Measurements from ENCODE around the gene CCDC74B. TPM values are rescaled to one million over a fixed set of nuclear protein-coding genes. Genes with fewer than 3 reads are reported as not detected.
"Not testable (repeated sequence)": the region's sequence is repeated elsewhere in the genome, so short reads cannot be mapped to it uniquely, and the experiment has no call there.

CCDC74B gene
- total RNA-seq, 1 experiment from 2014 or later = 1.2 TPM

GRCh38 chr2:130141002-130141401, 3.9 kb downstream of the CCDC74B start:
- BruUV-seq (replicated peaks); intact Hi-C loops (cut with micrococcal nuclease; ENCODE audit: unreplicated experiment): not testable (repeated sequence)
- peak in 1 of 2 experiments; percentile 11 for DNase-seq

GRCh38 chr2:130140516-130140915, 4.4 kb downstream of the CCDC74B start:
- DNase-seq = peak in 1 of 2 experiments; percentile 17
- intact Hi-C loops (cut with micrococcal nuclease; ENCODE audit: unreplicated experiment); H3K27me3 ChIP-seq (replicated peaks; ENCODE audit: control insufficient read depth, insufficient read depth, low read length); CTCF ChIA-PET; BruUV-seq (replicated peaks); H3K36me3 Mint-ChIP-seq (ENCODE audit: insufficient read depth, unreplicated experiment); H3K9me3 Mint-ChIP-seq (ENCODE audit: unreplicated experiment); H3K36me3 ChIP-seq (ENCODE audit: control insufficient read depth, insufficient read depth, low read length); H3K4me3 Mint-ChIP-seq (ENCODE audit: unreplicated experiment); POLR2A ChIA-PET; H3K27ac Mint-ChIP-seq (ENCODE audit: unreplicated experiment); H3K4me1 Mint-ChIP-seq (ENCODE audit: low read depth, unreplicated experiment); H3K4me1 ChIP-seq; H3K4me3 ChIP-seq (ENCODE audit: low read depth, low read length); H3K9me3 ChIP-seq; H3K27me3 Mint-ChIP-seq (ENCODE audit: insufficient read depth, unreplicated experiment): not testable (repeated sequence)

More at GRCh38 chr2:130141002-130141401, 3.9 kb downstream of the CCDC74B start:
- H3K4me3 ChIP-seq (ENCODE audit: low read depth, low read length); POLR2A ChIA-PET; H3K4me1 ChIP-seq; H3K4me1 Mint-ChIP-seq (ENCODE audit: low read depth, unreplicated experiment); H3K27me3 ChIP-seq (replicated peaks; ENCODE audit: control insufficient read depth, insufficient read depth, low read length); H3K4me3 Mint-ChIP-seq (ENCODE audit: unreplicated experiment); H3K9me3 ChIP-seq; H3K9me3 Mint-ChIP-seq (ENCODE audit: unreplicated experiment); H3K36me3 ChIP-seq (ENCODE audit: control insufficient read depth, insufficient read depth, low read length); H3K36me3 Mint-ChIP-seq (ENCODE audit: insufficient read depth, unreplicated experiment); H3K27me3 Mint-ChIP-seq (ENCODE audit: insufficient read depth, unreplicated experiment); CTCF ChIA-PET; H3K27ac Mint-ChIP-seq (ENCODE audit: unreplicated experiment): not testable (repeated sequence)

DNA sequence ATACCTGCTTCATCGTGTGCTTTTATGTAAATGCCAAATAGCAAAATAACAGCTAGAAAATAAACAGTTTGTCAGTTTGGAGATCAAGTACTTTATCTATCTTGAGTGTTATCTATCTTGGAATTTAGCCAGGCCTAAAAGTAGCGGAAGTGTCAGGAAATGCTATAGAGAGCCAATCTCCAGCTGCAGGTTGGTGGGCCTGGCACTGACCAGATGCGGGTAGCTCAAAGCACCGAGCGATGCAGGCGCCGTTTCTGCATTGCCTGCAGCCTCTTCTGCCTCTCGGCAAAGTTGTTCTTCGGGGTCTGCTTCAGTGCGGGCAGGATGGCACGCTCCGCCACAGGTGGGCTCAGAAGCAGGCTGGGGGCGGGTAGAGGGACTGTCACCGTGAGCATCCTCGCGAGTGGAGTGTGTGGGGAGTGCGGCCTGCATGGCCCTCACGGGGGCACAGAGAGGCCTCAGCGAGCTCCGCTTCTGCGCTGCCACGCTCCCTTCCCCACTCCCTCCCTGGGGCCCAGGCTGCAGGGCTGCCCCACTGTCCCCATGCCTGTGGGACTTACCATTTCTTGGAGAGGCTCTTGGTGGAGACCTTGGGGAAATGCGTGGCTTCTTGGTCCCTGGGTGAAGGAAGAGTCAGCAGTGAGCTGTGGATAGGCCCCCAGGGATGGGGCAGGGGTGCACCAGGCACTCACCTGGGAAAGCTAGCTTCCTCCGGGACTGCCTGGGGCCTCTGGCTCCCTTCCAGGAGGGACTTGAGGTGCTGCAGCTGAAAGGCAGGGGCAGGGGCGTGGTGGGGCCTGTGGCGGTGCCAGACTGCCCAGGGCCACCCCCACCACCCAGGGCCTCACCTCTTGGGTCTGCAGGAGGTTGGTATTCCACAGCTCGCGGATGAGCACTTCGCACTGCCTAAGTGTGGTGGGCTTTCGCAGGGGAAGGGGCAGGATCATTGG, 5.3 kb downstream of the CCDC74B start:
- H3K27me3 Mint-ChIP-seq (ENCODE audit: insufficient read depth, unreplicated experiment); H3K36me3 ChIP-seq (ENCODE audit: control insufficient read depth, insufficient read depth, low read length); H3K4me3 ChIP-seq (ENCODE audit: low read depth, low read length); H3K4me1 ChIP-seq; H3K36me3 Mint-ChIP-seq (ENCODE audit: insufficient read depth, unreplicated experiment); H3K4me1 Mint-ChIP-seq (ENCODE audit: low read depth, unreplicated experiment); intact Hi-C loops (cut with micrococcal nuclease; ENCODE audit: unreplicated experiment); POLR2A ChIA-PET; H3K27ac Mint-ChIP-seq (ENCODE audit: unreplicated experiment); H3K27me3 ChIP-seq (replicated peaks; ENCODE audit: control insufficient read depth, insufficient read depth, low read length); H3K4me3 Mint-ChIP-seq (ENCODE audit: unreplicated experiment); CTCF ChIA-PET; H3K9me3 Mint-ChIP-seq (ENCODE audit: unreplicated experiment); H3K9me3 ChIP-seq; BruUV-seq (replicated peaks): not testable (repeated sequence)
- DNase-seq = peak in 1 of 2 experiments; percentile 14

DNA sequence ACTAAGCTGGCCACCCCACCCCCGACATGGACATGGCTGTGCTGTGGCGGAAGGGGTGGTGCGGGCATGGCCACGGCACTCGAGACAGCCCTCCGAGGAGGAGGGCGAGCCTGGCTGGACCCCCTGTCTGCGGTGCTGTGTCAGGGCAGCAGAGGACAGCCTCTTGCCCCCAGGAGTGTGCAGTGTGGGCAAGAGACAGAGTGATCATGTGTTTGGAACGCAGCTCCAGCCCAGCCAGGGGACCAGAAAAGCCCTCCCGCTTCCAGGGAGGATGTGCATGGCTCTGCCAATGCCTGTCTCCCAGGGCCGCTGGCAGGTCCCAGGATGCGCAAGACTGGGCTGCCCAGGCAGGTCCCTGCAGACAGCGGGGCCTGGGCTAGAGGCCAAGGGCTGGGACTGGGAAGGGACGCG, 6.1 kb downstream of the CCDC74B start:
- CTCF ChIA-PET; BruUV-seq (replicated peaks); H3K9me3 Mint-ChIP-seq (ENCODE audit: unreplicated experiment); H3K4me1 Mint-ChIP-seq (ENCODE audit: low read depth, unreplicated experiment); intact Hi-C loops (cut with micrococcal nuclease; ENCODE audit: unreplicated experiment); H3K4me3 ChIP-seq (ENCODE audit: low read depth, low read length); H3K9me3 ChIP-seq; H3K4me3 Mint-ChIP-seq (ENCODE audit: unreplicated experiment); H3K36me3 ChIP-seq (ENCODE audit: control insufficient read depth, insufficient read depth, low read length); H3K4me1 ChIP-seq; POLR2A ChIA-PET; H3K27me3 ChIP-seq (replicated peaks; ENCODE audit: control insufficient read depth, insufficient read depth, low read length); H3K27ac Mint-ChIP-seq (ENCODE audit: unreplicated experiment); H3K27me3 Mint-ChIP-seq (ENCODE audit: insufficient read depth, unreplicated experiment); H3K36me3 Mint-ChIP-seq (ENCODE audit: insufficient read depth, unreplicated experiment): not testable (repeated sequence)
- peak in 1 of 2 experiments; percentile 14 for DNase-seq

DNA sequence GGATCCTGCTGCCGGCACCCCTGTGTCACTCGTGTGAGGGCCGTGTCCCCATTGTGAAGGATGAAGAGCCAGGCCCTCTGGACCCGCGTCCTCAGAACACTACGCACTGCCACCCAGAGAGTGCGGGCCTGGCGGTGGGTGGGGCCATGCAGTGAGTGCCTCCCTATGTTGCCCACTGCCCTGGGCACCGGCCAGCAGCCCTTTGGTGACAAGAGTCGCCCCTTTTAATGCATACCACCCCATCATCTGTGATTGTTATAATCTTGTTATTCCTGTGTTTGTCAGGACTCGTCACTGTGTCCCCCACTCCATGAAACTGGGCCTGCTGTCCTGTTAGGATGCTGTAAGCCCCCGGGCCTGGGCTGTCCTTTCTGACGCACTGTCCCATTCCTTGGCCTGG, 6.6 kb downstream of the CCDC74B start:
- H3K9me3 ChIP-seq; H3K4me1 Mint-ChIP-seq (ENCODE audit: low read depth, unreplicated experiment); H3K27me3 Mint-ChIP-seq (ENCODE audit: insufficient read depth, unreplicated experiment); H3K36me3 Mint-ChIP-seq (ENCODE audit: insufficient read depth, unreplicated experiment); H3K4me1 ChIP-seq; H3K9me3 Mint-ChIP-seq (ENCODE audit: unreplicated experiment); H3K27ac Mint-ChIP-seq (ENCODE audit: unreplicated experiment); H3K4me3 Mint-ChIP-seq (ENCODE audit: unreplicated experiment); H3K27me3 ChIP-seq (replicated peaks; ENCODE audit: control insufficient read depth, insufficient read depth, low read length); CTCF ChIA-PET; intact Hi-C loops (cut with micrococcal nuclease; ENCODE audit: unreplicated experiment); H3K36me3 ChIP-seq (ENCODE audit: control insufficient read depth, insufficient read depth, low read length); POLR2A ChIA-PET; H3K4me3 ChIP-seq (ENCODE audit: low read depth, low read length); BruUV-seq (replicated peaks): not testable (repeated sequence)
- peak in 1 of 2 experiments; percentile 7 for DNase-seq

DNA sequence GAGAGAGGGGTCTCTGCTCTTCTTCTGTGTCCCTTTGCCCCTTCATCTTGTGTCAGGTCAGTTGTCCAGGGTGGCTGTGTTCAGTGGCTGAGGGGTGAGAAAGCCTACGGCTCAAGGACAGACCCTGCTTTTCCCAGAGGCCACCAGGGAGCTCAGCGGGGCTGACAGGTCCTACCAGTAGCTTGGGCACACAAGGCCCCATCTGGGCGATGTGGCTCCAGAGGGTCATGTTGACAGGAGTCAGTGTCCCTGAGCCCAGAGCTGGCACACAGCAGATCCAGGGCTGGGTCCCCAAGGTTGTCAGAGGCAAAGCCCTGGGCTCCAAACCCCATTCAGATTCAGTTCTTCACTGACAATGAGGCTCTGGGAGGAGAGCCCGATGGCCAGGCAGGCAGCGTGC, 7.8 kb downstream of the CCDC74B start:
- H3K9me3 ChIP-seq; BruUV-seq (replicated peaks); CTCF ChIA-PET; H3K4me1 ChIP-seq; H3K36me3 ChIP-seq (ENCODE audit: control insufficient read depth, insufficient read depth, low read length); H3K4me3 ChIP-seq (ENCODE audit: low read depth, low read length); POLR2A ChIA-PET; intact Hi-C loops (cut with micrococcal nuclease; ENCODE audit: unreplicated experiment); H3K4me1 Mint-ChIP-seq (ENCODE audit: low read depth, unreplicated experiment); H3K27me3 Mint-ChIP-seq (ENCODE audit: insufficient read depth, unreplicated experiment); H3K27ac Mint-ChIP-seq (ENCODE audit: unreplicated experiment); H3K27me3 ChIP-seq (replicated peaks; ENCODE audit: control insufficient read depth, insufficient read depth, low read length); H3K9me3 Mint-ChIP-seq (ENCODE audit: unreplicated experiment); H3K4me3 Mint-ChIP-seq (ENCODE audit: unreplicated experiment); H3K36me3 Mint-ChIP-seq (ENCODE audit: insufficient read depth, unreplicated experiment): not testable (repeated sequence)
- DNase-seq = peak in 1 of 2 experiments; percentile 30

DNA sequence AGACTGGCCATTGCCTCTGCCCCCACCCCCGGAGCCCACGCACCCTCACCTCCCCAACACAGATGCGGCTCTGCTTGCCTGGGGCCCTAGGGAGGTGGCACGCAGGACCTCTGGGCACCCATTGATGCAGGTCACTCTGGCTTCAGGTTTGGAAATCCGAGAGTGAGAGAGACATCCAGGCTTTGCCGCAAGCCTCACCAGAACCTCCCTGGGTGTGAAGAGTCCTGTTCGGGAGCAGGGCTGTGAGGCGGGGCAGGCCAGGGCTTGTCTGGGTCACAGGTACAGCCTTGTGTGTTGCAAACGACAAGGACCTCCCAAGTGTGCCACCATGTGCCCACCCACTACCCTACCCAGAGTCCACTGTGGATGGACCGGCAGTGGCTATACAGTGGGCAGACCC, 8.4 kb downstream of the CCDC74B start:
- CTCF ChIA-PET = not testable (repeated sequence)

More for the DNA sequence above, 8.4 kb downstream of the CCDC74B start:
- H3K4me3 Mint-ChIP-seq (ENCODE audit: unreplicated experiment); DNase-seq; H3K36me3 Mint-ChIP-seq (ENCODE audit: insufficient read depth, unreplicated experiment); H3K4me1 Mint-ChIP-seq (ENCODE audit: low read depth, unreplicated experiment); intact Hi-C loops (cut with micrococcal nuclease; ENCODE audit: unreplicated experiment); H3K36me3 ChIP-seq (ENCODE audit: control insufficient read depth, insufficient read depth, low read length); H3K27me3 ChIP-seq (replicated peaks; ENCODE audit: control insufficient read depth, insufficient read depth, low read length); H3K9me3 Mint-ChIP-seq (ENCODE audit: unreplicated experiment); H3K4me3 ChIP-seq (ENCODE audit: low read depth, low read length); H3K27ac Mint-ChIP-seq (ENCODE audit: unreplicated experiment); H3K27me3 Mint-ChIP-seq (ENCODE audit: insufficient read depth, unreplicated experiment); BruUV-seq (replicated peaks); POLR2A ChIA-PET; H3K9me3 ChIP-seq; H3K4me1 ChIP-seq: not testable (repeated sequence)

Measured in Caco-2 (cell line).